CD4-positive, alpha-beta memory T cell (primary cell): ENCODE measurements around the gene GTF2IRD1. TPM values are rescaled to one million over a fixed set of nuclear protein-coding genes. Genes with fewer than 3 reads are reported as not detected.

Experiments used
- CTCF ChIA-PET: fragments of 350-600 bp; sonication (Branson Sonifier 250); formaldehyde crosslinking; loops from one replicate; lab custom pipeline; 2021; ENCODE audit warnings: inconsistent platforms; ENCODE audit not compliant: partially characterized antibody; lab: Charles Lee
- POLR2A ChIA-PET: fragments of 350-600 bp; sonication (Branson Sonifier 250); formaldehyde crosslinking; loops from one replicate; lab custom pipeline; 2021; ENCODE audit not compliant: partially characterized antibody; lab: Charles Lee
- DNase-seq, 5 donors: peaks; one replicate each; pipeline versions ENCODE4 v3.0.0 to v3.0.0-alpha.2; 2020 to 2022; ENCODE audit warnings: mixed read lengths in 1 of 5
- H3K27ac ChIP-seq: one replicate; pipeline ENCODE4 v1.7.0; 2013; ENCODE audit warnings: low read depth, low read length
- H3K27me3 ChIP-seq: 2 replicates; pipeline ENCODE4 v1.7.0; 2013; ENCODE audit warnings: mild to moderate bottlenecking, low read length, moderate library complexity; ENCODE audit not compliant: insufficient read depth
- H3K36me3 ChIP-seq: 2 replicates; pipeline ENCODE4 v1.7.0; 2013; ENCODE audit warnings: mild to moderate bottlenecking, low read length, moderate library complexity; ENCODE audit not compliant: insufficient read depth
- H3K4me1 ChIP-seq: 2 replicates; pipeline ENCODE4 v1.7.0; 2013; ENCODE audit warnings: mild to moderate bottlenecking, low read length, moderate library complexity; ENCODE audit not compliant: insufficient read depth
- H3K4me3 ChIP-seq, 2 donors: one replicate each; pipeline ENCODE4 v1.7.0; 2013; ENCODE audit warnings: low read length in 2 of 2, mild to moderate bottlenecking in 1 of 2
- H3K9me3 ChIP-seq, 2 donors: one replicate each; pipeline ENCODE4 v1.7.0; 2013; ENCODE audit warnings: low read length in 2 of 2, control low read depth in 1 of 2; ENCODE audit not compliant: control insufficient read depth in 1 of 2
- H3K27ac Mint-ChIP-seq, 7 donors: one replicate each; pipeline ENCODE4 v1.8.0; 2020 to 2021; ENCODE audit warnings: mixed read lengths in 7 of 7, mild to moderate bottlenecking in 6 of 7, inconsistent platforms in 3 of 7, moderate library complexity in 3 of 7
- H3K27me3 Mint-ChIP-seq, 2 donors: one replicate each; pipeline ENCODE4 v1.8.0; 2020 to 2021; ENCODE audit warnings: mixed read lengths in 2 of 2
- H3K36me3 Mint-ChIP-seq, 2 donors: one replicate each; pipeline ENCODE4 v1.8.0; 2020 to 2021; ENCODE audit warnings: mixed read lengths in 2 of 2, inconsistent platforms in 1 of 2, mild to moderate bottlenecking in 1 of 2
- H3K4me1 Mint-ChIP-seq, 4 donors: one replicate each; pipeline ENCODE4 v1.8.0; 2020 to 2021; ENCODE audit warnings: mixed read lengths in 4 of 4, mild to moderate bottlenecking in 1 of 4
- H3K4me3 Mint-ChIP-seq, 8 donors: one replicate each; pipeline ENCODE4 v1.8.0; 2020 to 2021; ENCODE audit warnings: mixed read lengths in 8 of 8, mild to moderate bottlenecking in 7 of 8, moderate library complexity in 6 of 8, inconsistent platforms in 3 of 8
- H3K9me3 Mint-ChIP-seq, 8 donors: one replicate each; pipeline ENCODE4 v1.8.0; 2020 to 2021; ENCODE audit warnings: mixed read lengths in 8 of 8, mild to moderate bottlenecking in 5 of 8, inconsistent platforms in 3 of 8, moderate library complexity in 1 of 8
- intact Hi-C: fragments of 100-400 bp; cut with micrococcal nuclease; formaldehyde crosslinking; loops from one replicate; pipeline ENCODE4 v1.15.1; 2023
- polyA plus RNA-seq, 2 donors: library from polyadenylated mRNA; unstranded; fragments of 300-500 nt; fragmentation: Illumina TruSeq; gene quantifications; one replicate each; pipeline ENCODE4 v1.2.3, GENCODE V29; 2021
- total RNA-seq, 2 experiments: library from RNA; stranded (reverse); gene quantifications; one replicate each; pipeline ENCODE4 v1.2.3, GENCODE V29; 2021

The GTF2IRD1 gene
- total and polyA plus RNA-seq, 4 experiments from 2014 or later, result 0.30 to 8.8 (median 4.7) TPM

- Mint-ChIP-seq H3K27me3 (no peaks in the 10 kb centered on the region), H3K4me3 (no peak overlapping the region), H3K9me3 (no peaks in the 10 kb centered on the region), H3K36me3 (no peaks in the 10 kb centered on the region), H3K27ac (peak overlapping the region in 4 of 7 donors; percentile 27 to 78 (median 50)), H3K4me1 (peaks cover 6 to 19% (median 14%) of the 10 kb centered on the region in 4 donors)
- Histone ChIP-seq H3K27me3 (no peaks in the 10 kb centered on the region), H3K27ac (no peak overlapping the region), H3K9me3 (no peaks in the 10 kb centered on the region), H3K36me3 (no peaks in the 10 kb centered on the region), H3K4me1 (peaks cover 11% of the 10 kb centered on the region), H3K4me3 (no peak overlapping the region)
- POLR2A ChIA-PET, result no interaction called here
- intact Hi-C loops, result no loop called here
- CTCF ChIA-PET, result no interaction called here
- no peak for DNase-seq
Measured at GRCh38 chr7:74572301-74572979, 118.7 kb downstream of the GTF2IRD1 start.

- intact Hi-C loops, result no loop called here
- peaks cover 11% of the 10 kb centered on the region for H3K4me1 ChIP-seq
- Mint-ChIP-seq H3K4me3 (no peak overlapping the region), H3K36me3 (no peaks in the 10 kb centered on the region), H3K27me3 (no peaks in the 10 kb centered on the region), H3K27ac (no peak overlapping the region), H3K9me3 (no peaks in the 10 kb centered on the region), H3K4me1 (peaks cover 6 to 19% (median 13%) of the 10 kb centered on the region in 4 donors)
- H3K9me3 ChIP-seq, result no peaks in the 10 kb centered on the region
- no peak overlapping the region for H3K27ac ChIP-seq
- ChIA-PET CTCF (no interaction called here), POLR2A (no interaction called here)
- H3K4me3 ChIP-seq, result no peak overlapping the region
- H3K36me3 ChIP-seq, result no peaks in the 10 kb centered on the region
- DNase-seq, result no peak
- H3K27me3 ChIP-seq, result no peaks in the 10 kb centered on the region
Measured at GRCh38 chr7:74573512-74573911, 119.8 kb downstream of the GTF2IRD1 start.

- peak overlapping the region in 1 of 7 donors; percentile 39 for H3K27ac Mint-ChIP-seq
- intact Hi-C loops, result no loop called here
Measured at GRCh38 chr7:74575083-74575784, 121.5 kb downstream of the GTF2IRD1 start.

GRCh38 chr7:74575811-74576210 lies 122.1 kb downstream of the GTF2IRD1 start:
- ChIA-PET POLR2A (no interaction called here), CTCF (interaction anchor here (1.6 kb wide), 1 partner anchor 9 kb away, joined by 7 read pairs; no protein-coding TSS in a partner anchor)
- no peak overlapping the region for H3K27ac ChIP-seq
- H3K9me3 ChIP-seq, result no peaks in the 10 kb centered on the region
- H3K36me3 Mint-ChIP-seq, result no peaks in the 10 kb centered on the region
- intact Hi-C loops, result no loop called here
- no peak for DNase-seq
- no peaks in the 10 kb centered on the region for H3K27me3 Mint-ChIP-seq
- H3K27ac Mint-ChIP-seq, result no peak overlapping the region
- no peaks in the 10 kb centered on the region for H3K36me3 ChIP-seq
- H3K9me3 Mint-ChIP-seq, result no peaks in the 10 kb centered on the region
- H3K4me3 Mint-ChIP-seq, result no peak overlapping the region
- H3K4me1 Mint-ChIP-seq, result no peaks in the 10 kb centered on the region
- no peaks in the 10 kb centered on the region for H3K4me1 ChIP-seq
- no peak overlapping the region for H3K4me3 ChIP-seq
- no peaks in the 10 kb centered on the region for H3K27me3 ChIP-seq

More at GRCh38 chr7:74575083-74575784, 121.5 kb downstream of the GTF2IRD1 start:
- H3K36me3 Mint-ChIP-seq, result no peaks in the 10 kb centered on the region
- no peaks in the 10 kb centered on the region for H3K4me1 ChIP-seq
- CTCF ChIA-PET, result interaction anchor here (1.6 kb wide), 1 partner anchor 9 kb away, joined by 7 read pairs; no protein-coding TSS in a partner anchor
- no peak overlapping the region for H3K4me3 Mint-ChIP-seq
- no peak overlapping the region for H3K27ac ChIP-seq
- POLR2A ChIA-PET, result no interaction called here
- no peak overlapping the region for H3K4me3 ChIP-seq
- no peaks in the 10 kb centered on the region for H3K27me3 ChIP-seq
- peaks cover 0 to 1% (median 0%) of the 10 kb centered on the region in 4 donors for H3K4me1 Mint-ChIP-seq
- DNase-seq, result no peak
- H3K9me3 ChIP-seq, result no peaks in the 10 kb centered on the region
- no peaks in the 10 kb centered on the region for H3K27me3 Mint-ChIP-seq
- no peaks in the 10 kb centered on the region for H3K36me3 ChIP-seq
- H3K9me3 Mint-ChIP-seq, result no peaks in the 10 kb centered on the region

GRCh38 chr7:74579800-74580685 lies 126.3 kb downstream of the GTF2IRD1 start:
- Histone ChIP-seq H3K4me1 (no peaks in the 10 kb centered on the region), H3K27me3 (no peaks in the 10 kb centered on the region), H3K4me3 (no peak overlapping the region), H3K36me3 (no peaks in the 10 kb centered on the region), H3K27ac (no peak overlapping the region), H3K9me3 (no peaks in the 10 kb centered on the region)
- no peak for DNase-seq
- H3K9me3 Mint-ChIP-seq, result no peaks in the 10 kb centered on the region
- intact Hi-C loops, result no loop called here
- ChIA-PET CTCF (no interaction called here), POLR2A (no interaction called here)
- H3K36me3 Mint-ChIP-seq, result no peaks in the 10 kb centered on the region
- H3K4me1 Mint-ChIP-seq, result no peaks in the 10 kb centered on the region
- H3K27ac Mint-ChIP-seq, result peak overlapping the region in 1 of 7 donors; percentile 20
- H3K4me3 Mint-ChIP-seq, result no peak overlapping the region
- no peaks in the 10 kb centered on the region for H3K27me3 Mint-ChIP-seq

- Histone ChIP-seq H3K27ac (no peak overlapping the region), H3K36me3 (no peaks in the 10 kb centered on the region), H3K27me3 (no peaks in the 10 kb centered on the region), H3K4me1 (no peaks in the 10 kb centered on the region), H3K9me3 (no peaks in the 10 kb centered on the region), H3K4me3 (no peak overlapping the region)
- H3K27ac Mint-ChIP-seq, result no peak overlapping the region
- intact Hi-C loops, result no loop called here
- DNase-seq, result no peak
- no peak overlapping the region for H3K4me3 Mint-ChIP-seq
- ChIA-PET CTCF (interaction anchor here (0.5 kb wide), 1 partner anchor 62 kb away, joined by 3 read pairs; no protein-coding TSS in a partner anchor), POLR2A (no interaction called here)
- no peaks in the 10 kb centered on the region for H3K9me3 Mint-ChIP-seq
- H3K36me3 Mint-ChIP-seq, result no peaks in the 10 kb centered on the region
- H3K27me3 Mint-ChIP-seq, result no peaks in the 10 kb centered on the region
- H3K4me1 Mint-ChIP-seq, result no peaks in the 10 kb centered on the region
Measured at GRCh38 chr7:74581916-74582440, 128.3 kb downstream of the GTF2IRD1 start.
